GM18951 (cell line): Measurements from ENCODE around the gene CSTF1.
"Not testable (repeated sequence)": the region's sequence is repeated elsewhere in the genome, so short reads cannot be mapped to it uniquely, and the experiment has no call there.

Experiments used
- POLR2A ChIP-seq: IDR thresholded peaks from 4 replicates; pipeline ENCODE4 v1.6.1; 2011; ENCODE audit warnings: mild to moderate bottlenecking; ENCODE audit not compliant: insufficient read length, insufficient read depth; ENCODE audit errors: extremely low read depth
- in situ Hi-C: fragments of 300-500 bp; cut with MboI; formaldehyde crosslinking; loops from one replicate; pipeline ENCODE4 v1.12.0; 2022; ENCODE audit warnings: low sequenced_read_pairs, mixed read lengths, inconsistent platforms; ENCODE audit not compliant: unreplicated experiment

Gene CSTF1

DNA sequence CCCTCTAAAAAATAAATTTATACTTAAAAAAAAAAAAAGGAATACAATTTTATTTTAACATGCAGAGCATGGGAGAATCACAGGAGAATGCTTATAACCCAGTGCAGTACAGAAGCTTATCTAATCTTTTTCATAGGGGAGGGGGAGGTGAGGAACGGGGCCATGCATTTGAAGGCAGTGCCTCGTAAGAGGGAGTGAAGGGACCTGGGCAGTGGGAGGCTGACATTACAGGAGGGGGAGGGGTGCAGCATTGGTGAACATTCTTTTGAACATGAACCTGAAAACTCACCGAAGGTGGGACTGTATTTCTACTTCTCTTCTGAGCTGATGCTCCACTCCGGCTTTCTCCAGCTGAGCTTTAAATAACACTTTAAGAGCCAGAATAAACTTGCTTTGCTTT is 9.7 kb upstream of the CSTF1 start:
- no peak for TF ChIP-seq POLR2A
- in situ Hi-C loops: no loop called here

DNA sequence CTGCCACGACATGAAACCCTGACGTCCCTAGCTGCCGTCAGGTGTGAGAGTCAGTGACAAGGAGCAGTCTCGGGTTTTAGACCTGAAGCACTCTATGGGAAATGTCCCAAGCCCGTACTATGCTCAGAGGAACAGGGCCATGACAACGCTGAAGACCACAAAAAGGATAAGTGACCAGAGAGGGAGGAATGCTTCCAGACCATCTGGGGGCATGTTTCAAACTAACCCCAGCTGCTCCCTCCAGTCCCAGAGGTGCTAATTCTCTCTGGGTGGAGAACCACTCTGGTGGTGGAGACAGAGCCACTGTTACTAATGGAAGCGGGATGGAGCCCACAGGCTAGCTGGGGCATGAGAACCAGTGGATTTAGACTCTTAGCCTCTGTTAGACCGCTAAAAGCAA is 9.1 kb upstream of the CSTF1 start:
- TF ChIP-seq POLR2A: no peak

DNA sequence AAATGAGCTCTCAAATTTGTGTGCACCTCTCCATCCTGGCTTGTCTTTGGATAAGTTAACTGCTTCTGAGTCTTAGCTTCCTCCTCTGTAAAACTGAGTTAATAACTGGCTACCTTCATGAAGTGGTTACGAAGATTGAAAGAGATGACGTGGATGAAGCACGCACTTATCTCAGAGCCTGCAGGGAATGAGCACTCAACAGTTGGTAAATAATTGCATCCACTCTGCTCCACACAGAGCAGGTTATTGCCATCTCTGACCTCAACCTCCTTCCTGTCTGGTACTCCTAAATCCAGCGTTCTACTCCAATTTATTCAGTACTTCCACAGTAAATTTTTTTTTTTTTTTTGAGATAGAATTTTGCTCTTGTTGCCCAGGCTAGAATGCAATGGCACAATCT is 7.3 kb upstream of the CSTF1 start:
- no peak for TF ChIP-seq POLR2A
- in situ Hi-C loops: no loop called here

More for the DNA sequence above, 9.1 kb upstream of the CSTF1 start:
- in situ Hi-C loops: no loop called here

DNA sequence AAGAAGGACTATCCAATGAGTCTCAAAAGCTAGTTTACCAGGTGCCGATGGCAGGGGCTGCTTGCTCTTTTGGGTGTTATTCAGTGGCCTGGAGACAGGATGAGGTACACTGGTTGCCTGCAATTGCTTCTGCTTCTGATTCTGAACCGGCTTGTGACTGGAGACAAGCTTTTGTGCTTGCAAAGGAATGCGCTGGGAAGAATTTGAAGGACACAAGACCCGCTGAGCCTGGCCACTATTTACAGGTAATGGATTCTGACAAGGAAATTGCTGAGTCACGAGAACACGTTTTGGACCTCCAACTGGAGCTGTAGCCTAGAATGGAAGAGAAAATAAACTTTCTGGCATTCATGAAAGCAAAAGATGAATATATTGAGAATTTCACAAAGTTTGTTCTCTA is 6.2 kb upstream of the CSTF1 start:
- in situ Hi-C loops: no loop called here
- no peak for TF ChIP-seq POLR2A

DNA sequence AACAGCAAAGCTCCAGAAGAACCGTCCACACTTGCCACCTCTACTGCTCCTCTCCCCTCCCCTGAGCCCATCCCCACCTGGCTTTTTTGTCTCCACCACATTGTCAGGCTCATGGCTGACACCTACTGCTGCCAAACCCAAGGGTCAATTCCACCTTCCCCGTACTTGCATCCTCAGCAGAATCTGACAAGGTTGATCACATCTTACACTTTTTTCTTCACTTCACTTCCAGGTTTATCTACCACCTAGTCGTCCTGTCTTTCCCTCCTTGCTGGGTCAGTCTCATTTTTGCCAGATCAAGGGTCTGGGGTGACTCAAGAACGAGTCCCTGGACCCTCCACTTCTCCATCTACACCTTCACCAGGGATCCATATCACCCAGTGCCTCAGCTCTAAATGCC is 3.6 kb upstream of the CSTF1 start:
- no peak for TF ChIP-seq POLR2A
- in situ Hi-C loops: no loop called here

DNA sequence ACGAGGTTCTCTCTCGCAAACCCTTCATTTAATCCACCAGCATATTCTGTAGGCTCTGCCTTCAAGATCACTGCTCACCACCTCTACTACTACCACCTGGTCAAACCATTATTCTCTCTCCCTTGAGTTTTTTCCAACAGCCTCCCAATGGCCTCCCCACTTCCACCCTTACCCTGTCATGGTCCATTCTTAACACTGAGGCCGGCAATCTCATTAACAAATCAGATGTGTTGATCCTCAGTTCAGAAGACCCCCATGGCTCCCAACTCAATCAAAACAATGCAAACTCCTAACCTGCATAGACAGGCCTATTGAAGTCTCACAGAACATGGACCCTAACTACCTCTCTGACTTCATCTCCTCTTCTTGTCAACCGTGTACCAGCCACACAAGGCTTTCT is 2.6 kb upstream of the CSTF1 start:
- in situ Hi-C loops: no loop called here
- no peak for TF ChIP-seq POLR2A

DNA sequence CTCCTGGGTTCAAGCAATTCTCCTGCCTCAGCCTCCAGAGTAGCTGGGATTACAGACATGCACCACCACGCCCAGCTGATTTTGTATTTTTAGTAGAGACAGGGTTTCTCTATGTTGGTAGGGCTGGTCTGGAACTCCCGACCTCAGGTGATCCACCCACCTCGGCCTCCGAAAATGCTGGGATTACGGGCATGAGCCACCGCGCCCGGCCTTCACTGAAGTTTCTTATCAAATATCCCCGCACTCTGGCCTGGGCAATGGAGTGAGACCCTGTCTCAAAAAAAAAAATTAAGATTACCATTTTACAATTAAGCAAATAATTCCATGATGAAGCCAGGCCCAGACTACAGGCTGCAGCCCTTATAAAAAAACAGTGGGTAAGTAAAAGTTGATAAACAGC is 2.0 kb upstream of the CSTF1 start:
- in situ Hi-C loops: not testable (repeated sequence)

DNA sequence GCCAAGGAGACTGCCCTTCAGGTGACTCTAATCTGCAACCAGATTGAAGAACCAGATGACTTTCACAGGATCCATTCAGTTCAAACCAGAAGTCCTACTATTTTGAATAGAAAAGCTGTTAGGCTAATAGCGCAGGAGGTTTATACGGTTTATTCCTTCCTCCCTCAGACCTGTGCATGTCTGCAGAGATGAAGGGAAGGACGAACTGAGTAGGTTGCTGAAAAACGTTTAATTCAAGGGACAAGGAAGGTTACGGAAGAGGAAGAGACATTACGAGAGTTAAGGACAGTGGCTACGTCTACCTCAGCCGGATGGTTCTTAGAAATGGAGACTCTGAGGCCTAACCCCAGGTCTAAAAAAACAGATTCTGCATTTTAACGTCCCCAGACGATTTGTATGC is 1.4 kb upstream of the CSTF1 start:
- no peak for TF ChIP-seq POLR2A
- in situ Hi-C loops: no loop called here

DNA sequence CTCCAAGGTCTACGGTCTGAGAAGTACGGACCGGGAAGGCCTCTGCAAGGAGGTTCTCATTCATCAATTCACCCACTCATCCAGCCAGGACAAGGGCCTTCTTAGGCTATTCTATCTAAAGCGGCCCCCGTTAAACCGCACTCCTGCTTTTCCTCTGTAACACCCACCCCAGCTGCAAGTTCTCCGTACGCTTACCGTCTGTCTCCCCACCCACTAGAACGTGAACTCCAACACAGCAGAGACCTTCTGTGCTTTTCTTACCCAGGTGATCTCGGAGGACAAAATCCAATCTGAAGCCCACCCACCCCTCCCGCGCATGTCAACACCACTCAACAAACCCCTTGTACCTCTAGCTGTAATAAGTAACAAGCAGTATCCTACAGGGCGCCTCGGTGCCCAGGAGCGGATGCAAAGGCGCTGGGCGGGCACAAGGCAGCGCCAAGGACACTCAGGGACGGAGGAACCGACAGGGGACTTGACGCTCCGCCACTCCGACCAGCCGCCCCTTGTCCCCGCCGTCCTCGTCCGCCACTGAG is 781 bp upstream of the CSTF1 start:
- in situ Hi-C loops: no loop called here
- no peak for TF ChIP-seq POLR2A

DNA sequence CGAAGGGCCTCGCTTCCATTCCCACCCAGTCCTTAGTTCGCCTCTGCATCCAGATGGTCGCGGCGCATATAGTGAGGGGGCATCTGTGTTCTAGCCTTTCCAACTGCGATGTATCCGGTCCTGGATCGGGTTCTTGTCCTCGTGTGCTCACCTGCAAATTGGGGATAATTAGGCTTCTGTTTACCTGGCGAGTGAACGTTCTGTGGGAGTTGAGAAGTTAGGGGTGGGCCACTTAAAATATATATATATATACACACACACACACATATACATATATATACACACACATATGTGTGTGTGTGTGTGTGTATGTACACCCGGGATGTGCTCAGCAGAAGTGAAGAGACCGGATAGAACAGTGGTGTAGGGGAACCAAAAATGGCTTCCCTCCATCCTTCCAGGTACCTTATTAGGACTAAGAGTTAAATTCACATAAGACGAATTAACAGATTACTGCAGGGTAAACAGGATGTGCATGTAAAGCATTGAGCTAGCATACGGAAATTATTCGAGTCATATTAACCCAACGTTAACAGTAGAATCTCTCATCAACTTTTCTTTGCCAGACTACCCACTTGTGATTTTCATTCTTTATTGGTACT is 537 bp downstream of the CSTF1 start:
- in situ Hi-C loops: no loop called here
- TF ChIP-seq POLR2A: no peak

DNA sequence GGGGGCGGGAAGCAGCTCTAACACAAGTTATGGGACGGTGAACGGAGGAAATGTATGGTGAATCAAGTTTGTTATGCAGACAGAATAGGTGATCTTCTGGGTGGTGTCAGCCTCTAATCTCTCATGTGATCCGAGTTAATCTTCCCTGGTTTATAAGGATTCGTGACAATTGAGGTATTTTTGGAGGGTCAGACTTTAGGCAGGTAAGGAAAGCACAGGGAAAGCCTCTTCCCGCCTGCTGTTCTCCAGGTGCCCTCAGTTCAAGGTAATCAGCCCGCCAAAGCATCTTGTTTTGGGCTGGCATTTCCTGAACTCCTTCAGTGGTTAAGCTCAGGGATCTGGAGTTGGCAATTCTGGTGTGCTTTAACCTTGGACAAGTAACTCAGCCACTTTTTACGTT is 1.2 kb downstream of the CSTF1 start:
- in situ Hi-C loops: no loop called here
- no peak for TF ChIP-seq POLR2A

DNA sequence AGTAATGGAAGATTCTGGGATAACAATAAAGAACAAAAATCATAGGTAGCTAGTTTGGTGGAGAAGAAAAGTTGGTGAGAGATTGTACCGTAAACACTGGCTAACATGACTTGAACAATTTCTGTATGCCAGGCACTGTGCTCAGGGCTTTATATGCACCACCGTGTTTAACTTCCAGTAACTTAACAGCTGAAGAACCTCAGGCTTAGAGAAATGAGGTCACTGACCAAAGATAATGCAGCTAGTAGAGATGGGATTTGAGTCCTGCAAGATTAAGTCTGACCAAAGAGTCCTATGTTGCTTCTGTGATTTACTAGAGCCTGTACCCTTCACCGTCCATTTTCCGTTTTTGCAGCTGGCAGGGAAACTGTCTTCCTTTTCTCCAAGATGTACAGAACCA is 2.7 kb downstream of the CSTF1 start:
- in situ Hi-C loops: no loop called here
- TF ChIP-seq POLR2A: no peak

DNA sequence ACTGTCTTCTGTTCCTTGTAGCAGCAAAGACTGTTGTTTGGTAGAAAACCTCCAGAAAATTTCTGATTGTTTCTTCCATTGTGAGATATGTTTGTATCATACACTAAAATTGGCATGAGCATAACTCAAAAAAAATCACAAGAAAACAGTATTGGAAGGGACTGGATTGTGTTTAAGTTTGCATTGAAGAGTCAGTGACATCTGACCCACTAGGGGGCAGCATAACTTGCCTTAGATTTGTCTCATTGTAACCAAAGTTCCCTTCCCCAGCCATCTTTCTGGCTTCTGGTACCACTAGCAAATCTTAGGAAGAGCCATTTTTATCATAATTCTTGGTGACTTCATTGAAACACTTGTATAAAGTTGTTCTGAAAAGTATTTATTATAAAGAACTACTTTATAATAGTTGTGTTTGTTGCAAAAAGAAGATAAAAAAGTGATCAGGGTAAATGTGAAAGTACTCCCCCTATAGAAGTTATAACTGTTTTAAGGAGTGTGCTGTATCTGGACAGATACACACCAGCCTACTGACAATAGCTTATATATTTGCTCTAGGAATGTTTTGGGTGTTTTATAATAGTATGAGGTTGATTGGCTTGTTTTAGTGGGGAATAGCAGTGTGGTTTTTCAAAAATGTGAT is 7.7 kb downstream of the CSTF1 start:
- TF ChIP-seq POLR2A: no peak
- in situ Hi-C loops: no loop called here

DNA sequence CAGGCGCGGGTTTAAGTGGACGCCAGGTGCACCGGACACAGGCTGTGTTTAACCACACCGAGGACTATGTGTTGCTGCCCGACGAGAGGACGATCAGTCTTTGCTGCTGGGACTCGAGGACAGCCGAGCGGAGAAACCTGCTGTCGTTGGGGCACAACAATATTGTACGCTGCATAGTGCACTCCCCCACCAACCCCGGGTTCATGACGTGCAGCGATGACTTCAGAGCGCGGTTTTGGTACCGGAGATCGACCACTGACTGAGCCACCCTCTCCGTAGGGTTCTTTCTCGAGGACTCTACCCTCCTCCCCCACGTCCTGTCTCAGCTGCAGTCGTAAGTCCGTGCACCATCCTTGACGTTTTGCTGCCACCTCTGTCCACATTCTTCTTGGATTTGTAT is 11.0 kb downstream of the CSTF1 start:
- in situ Hi-C loops: no loop called here
- TF ChIP-seq POLR2A: no peak

DNA sequence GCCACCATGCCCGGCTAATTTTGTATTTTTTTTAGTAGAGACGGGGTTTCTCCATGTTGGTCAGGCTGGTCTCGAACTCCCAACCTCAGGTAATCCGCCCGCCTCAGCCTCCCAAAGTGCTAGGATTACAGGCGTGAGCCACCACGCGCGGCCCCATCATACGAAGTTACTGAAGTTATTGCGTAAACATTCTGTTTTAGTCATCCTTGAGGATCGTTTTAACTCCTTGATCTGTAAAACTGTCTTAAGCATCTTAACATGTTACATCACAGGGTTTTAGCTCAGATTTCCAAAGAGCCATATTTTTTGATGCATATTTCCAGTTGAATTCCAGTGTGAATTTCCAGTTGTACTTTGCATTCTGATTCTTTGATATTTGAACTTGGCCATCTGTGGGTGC is 12.9 kb downstream of the CSTF1 start:
- in situ Hi-C loops: not testable (repeated sequence)
